Neuron (in vitro differentiated cells): ENCODE measurements around the gene RASGRF2.
"Not testable (repeated sequence)": the region's sequence is repeated elsewhere in the genome, so short reads cannot be mapped to it uniquely, and the experiment has no call there.

Source experiments
- H2AFZ ChIP-seq: one replicate; pipeline ENCODE4 v1.6.1; 2013; ENCODE audit warnings: low read depth, mild to moderate bottlenecking, inconsistent platforms, low read length, moderate library complexity
- H3K27me3 ChIP-seq: one replicate; pipeline ENCODE4 v1.6.1; 2013; ENCODE audit warnings: low read length; ENCODE audit not compliant: insufficient read depth
- H3K36me3 ChIP-seq: one replicate; pipeline ENCODE4 v1.6.1; 2013; ENCODE audit warnings: low read length; ENCODE audit not compliant: insufficient read depth
- H3K4me1 ChIP-seq: one replicate; pipeline ENCODE4 v1.6.1; 2013; ENCODE audit warnings: low read length; ENCODE audit not compliant: insufficient read depth
- H3K4me3 ChIP-seq: 2 replicates; pipeline ENCODE4 v1.5.1; 2013; ENCODE audit warnings: mild to moderate bottlenecking, low read length, moderate library complexity
- H3K9me3 ChIP-seq: one replicate; pipeline ENCODE4 v1.6.1; 2013; ENCODE audit warnings: low read length

Gene RASGRF2

GRCh38 chr5:81021951-81022687, 62.0 kb downstream of the RASGRF2 start:
- H3K4me3 ChIP-seq = no peak overlapping the region
- H3K9me3 ChIP-seq = no peaks in the 10 kb centered on the region
- H3K36me3 ChIP-seq = no peaks in the 10 kb centered on the region
- H2AFZ ChIP-seq = no peak overlapping the region
- H3K27me3 ChIP-seq = no peaks in the 10 kb centered on the region
- H3K4me1 ChIP-seq = no peaks in the 10 kb centered on the region

- Histone ChIP-seq H3K4me1 (no peaks in the 10 kb centered on the region), H3K4me3 (no peak overlapping the region), H3K27me3 (no peaks in the 10 kb centered on the region), H2AFZ (no peak overlapping the region), H3K9me3 (no peaks in the 10 kb centered on the region), H3K36me3 (no peaks in the 10 kb centered on the region)
Measured at GRCh38 chr5:81022688-81023084, 62.5 kb downstream of the RASGRF2 start.

GRCh38 chr5:81023261-81023970, 63.3 kb downstream of the RASGRF2 start:
- Histone ChIP-seq H2AFZ (no peak overlapping the region), H3K27me3 (no peaks in the 10 kb centered on the region), H3K4me3 (no peak overlapping the region), H3K9me3 (no peaks in the 10 kb centered on the region), H3K36me3 (no peaks in the 10 kb centered on the region), H3K4me1 (no peaks in the 10 kb centered on the region)

- H2AFZ ChIP-seq = no peak overlapping the region
- H3K27me3 ChIP-seq = no peaks in the 10 kb centered on the region
- no peaks in the 10 kb centered on the region for H3K36me3 ChIP-seq
- no peak overlapping the region for H3K4me3 ChIP-seq
- H3K9me3 ChIP-seq = peaks cover 2% of the 10 kb centered on the region
- H3K4me1 ChIP-seq = no peaks in the 10 kb centered on the region
Measured at GRCh38 chr5:81027481-81028058, 67.4 kb downstream of the RASGRF2 start.

- not testable (repeated sequence) for H2AFZ ChIP-seq, H3K36me3 ChIP-seq, H3K9me3 ChIP-seq, H3K4me1 ChIP-seq, H3K4me3 ChIP-seq, H3K27me3 ChIP-seq
Measured at GRCh38 chr5:81028888-81029287, 68.7 kb downstream of the RASGRF2 start.

GRCh38 chr5:81029736-81030135, 69.6 kb downstream of the RASGRF2 start:
- not testable (repeated sequence) for H3K4me3 ChIP-seq, H3K9me3 ChIP-seq, H2AFZ ChIP-seq, H3K36me3 ChIP-seq, H3K27me3 ChIP-seq, H3K4me1 ChIP-seq

- H3K27me3 ChIP-seq, H3K4me3 ChIP-seq, H2AFZ ChIP-seq: not testable (repeated sequence)
Measured at GRCh38 chr5:81030236-81031034, 70.3 kb downstream of the RASGRF2 start.

GRCh38 chr5:81035522-81035921, 75.4 kb downstream of the RASGRF2 start:
- Histone ChIP-seq H3K4me1 (no peaks in the 10 kb centered on the region), H3K27me3 (no peaks in the 10 kb centered on the region), H2AFZ (no peak overlapping the region), H3K4me3 (no peak overlapping the region), H3K9me3 (no peaks in the 10 kb centered on the region), H3K36me3 (no peaks in the 10 kb centered on the region)

More at GRCh38 chr5:81030236-81031034, 70.3 kb downstream of the RASGRF2 start:
- H3K36me3 ChIP-seq, H3K9me3 ChIP-seq, H3K4me1 ChIP-seq: not testable (repeated sequence)

GRCh38 chr5:81038495-81038894, 78.3 kb downstream of the RASGRF2 start:
- Histone ChIP-seq H3K27me3 (no peaks in the 10 kb centered on the region), H2AFZ (no peak overlapping the region), H3K9me3 (no peaks in the 10 kb centered on the region), H3K4me1 (no peaks in the 10 kb centered on the region), H3K36me3 (no peaks in the 10 kb centered on the region), H3K4me3 (no peak overlapping the region)

- Histone ChIP-seq H3K27me3 (no peaks in the 10 kb centered on the region), H3K4me1 (peaks cover 3% of the 10 kb centered on the region), H3K9me3 (peaks cover under 1% of the 10 kb centered on the region), H2AFZ (no peak overlapping the region), H3K4me3 (no peak overlapping the region), H3K36me3 (no peaks in the 10 kb centered on the region)
Measured at GRCh38 chr5:81044868-81045267, 84.7 kb downstream of the RASGRF2 start.

- Histone ChIP-seq H3K27me3 (no peaks in the 10 kb centered on the region), H3K9me3 (peaks cover 2% of the 10 kb centered on the region), H3K36me3 (no peaks in the 10 kb centered on the region), H3K4me3 (no peak overlapping the region), H3K4me1 (peaks cover 3% of the 10 kb centered on the region), H2AFZ (no peak overlapping the region)
Measured at GRCh38 chr5:81045389-81045807, 85.2 kb downstream of the RASGRF2 start.

- Histone ChIP-seq H3K4me3 (no peak overlapping the region), H3K36me3 (no peaks in the 10 kb centered on the region), H3K4me1 (peaks cover 3% of the 10 kb centered on the region), H2AFZ (no peak overlapping the region), H3K27me3 (no peaks in the 10 kb centered on the region), H3K9me3 (peaks cover 2% of the 10 kb centered on the region)
Measured at GRCh38 chr5:81046041-81046440, 85.9 kb downstream of the RASGRF2 start.

- peaks cover 2% of the 10 kb centered on the region for H3K9me3 ChIP-seq
- H3K36me3 ChIP-seq = no peaks in the 10 kb centered on the region
- no peak overlapping the region for H3K4me3 ChIP-seq
- H2AFZ ChIP-seq = no peak overlapping the region
- H3K27me3 ChIP-seq = no peaks in the 10 kb centered on the region
- peaks cover 2% of the 10 kb centered on the region for H3K4me1 ChIP-seq
Measured at GRCh38 chr5:81052325-81052724, 92.2 kb downstream of the RASGRF2 start.
